HG03565 (cell line): ENCODE results near the gene AKR1C8.
"Not testable (repeated sequence)": the region's sequence is repeated elsewhere in the genome, so short reads cannot be mapped to it uniquely, and the experiment has no call there.

ENCODE experiments used
- ATAC-seq: cut with Tn5 transposase; IDR thresholded peaks from one replicate; pipeline ENCODE4 v1.9.1; 2021; ENCODE audit warnings: mild to moderate bottlenecking, moderate library complexity; ENCODE audit not compliant: unreplicated experiment

Gene AKR1C8

DNA sequence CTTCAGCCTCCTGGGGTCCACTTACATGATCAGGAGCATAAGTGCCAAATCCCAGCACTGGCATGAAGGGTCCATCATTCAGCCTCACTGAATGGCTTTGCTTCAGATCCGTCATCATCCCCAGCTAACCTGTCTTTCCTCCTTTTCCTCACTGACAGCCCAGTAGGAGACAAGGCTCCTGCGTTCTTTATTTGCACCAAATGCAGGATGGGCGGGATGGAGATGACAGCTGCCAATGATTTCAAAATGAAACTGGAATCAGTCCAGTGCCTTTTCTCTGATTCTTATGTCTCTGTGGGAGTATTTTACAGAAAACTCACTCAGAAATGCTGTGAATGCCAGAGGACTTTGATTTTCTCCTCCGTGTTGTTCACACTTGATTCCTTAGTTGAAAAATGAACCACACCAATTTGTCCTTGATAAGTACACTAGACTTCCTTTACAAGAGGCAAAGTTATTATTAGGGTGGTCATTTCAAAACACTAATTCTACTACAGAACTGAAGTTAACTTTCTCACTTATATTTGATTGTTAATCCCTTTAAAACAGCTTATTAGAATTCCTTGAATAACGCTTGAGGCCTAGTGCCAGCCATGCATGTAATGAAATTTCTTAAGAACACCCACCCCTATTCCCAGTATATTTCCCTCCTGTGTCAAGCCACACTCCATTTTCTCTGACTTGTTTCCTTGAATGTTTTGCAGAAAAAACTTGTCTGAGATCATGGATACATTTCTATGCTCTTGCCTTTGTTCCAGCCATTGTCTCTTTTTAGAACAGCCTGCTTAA, at the start of gene AKR1C8:
Gene AKR1C8, minus strand, starts transcription at position 164 of the 789 bp plus-strand sequence. Its CDS starts 46 bp downstream, at position 118.
- no peak for ATAC-seq

DNA sequence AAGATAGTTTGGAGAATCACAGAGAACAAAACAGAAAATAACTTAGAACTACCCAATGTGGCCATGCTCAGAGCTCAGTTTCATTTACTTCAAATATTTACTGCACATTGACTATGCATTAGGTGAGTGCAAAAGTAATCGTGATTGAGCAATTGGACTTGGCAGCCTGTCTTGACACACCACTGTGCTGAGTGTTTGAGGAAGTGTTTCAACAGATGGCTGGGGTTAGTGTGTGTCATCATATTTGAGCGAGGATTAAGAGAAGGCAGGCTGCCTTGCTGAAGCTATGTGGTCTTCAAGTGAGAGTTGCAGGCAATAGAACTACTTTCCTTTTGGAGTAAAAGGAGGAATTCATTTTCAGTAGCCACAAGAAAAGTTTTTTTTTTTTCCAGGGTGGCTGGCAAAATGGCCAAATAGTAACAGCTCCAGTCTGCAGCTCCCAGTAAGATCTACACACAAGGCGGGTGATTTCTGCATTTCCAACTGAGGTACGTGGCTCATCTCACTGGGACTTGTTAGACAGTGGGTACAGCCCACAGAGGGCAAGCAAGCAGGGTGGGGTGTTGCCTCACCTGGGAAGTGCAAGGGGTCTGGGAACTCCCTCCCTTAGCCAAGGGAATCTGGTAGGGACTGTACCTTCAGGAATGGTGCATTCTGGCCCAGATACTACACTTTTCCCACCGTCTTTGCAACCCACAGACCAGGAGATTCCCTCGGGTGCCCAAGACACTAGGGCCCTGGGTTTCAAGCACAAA, 49.3 kb upstream of the AKR1C8 start:
- no peak for ATAC-seq

- ATAC-seq = no peak
Observed at GRCh38 chr10:5233324-5233723, 48.4 kb upstream of the AKR1C8 start.

DNA sequence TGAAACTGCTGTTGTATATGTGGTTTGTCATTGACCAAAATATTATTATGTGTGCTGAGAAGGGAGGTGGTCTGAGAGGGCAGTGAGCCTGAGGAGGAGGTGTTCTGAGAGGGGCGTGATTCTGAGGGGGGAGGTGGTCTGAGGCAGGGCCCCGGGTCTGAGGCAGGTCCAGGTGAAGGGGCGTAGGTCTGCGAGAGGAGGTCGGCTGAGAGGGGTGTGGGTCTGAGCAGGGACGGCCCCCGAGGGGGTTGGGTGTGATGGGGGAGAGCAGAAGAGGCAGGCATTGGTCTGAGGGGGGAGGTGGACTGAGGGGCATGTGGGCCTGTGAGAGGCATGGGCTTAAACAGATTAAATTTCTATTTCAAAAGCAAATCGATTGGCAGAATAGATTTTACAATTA, 44.1 kb upstream of the AKR1C8 start:
- no peak for ATAC-seq

DNA sequence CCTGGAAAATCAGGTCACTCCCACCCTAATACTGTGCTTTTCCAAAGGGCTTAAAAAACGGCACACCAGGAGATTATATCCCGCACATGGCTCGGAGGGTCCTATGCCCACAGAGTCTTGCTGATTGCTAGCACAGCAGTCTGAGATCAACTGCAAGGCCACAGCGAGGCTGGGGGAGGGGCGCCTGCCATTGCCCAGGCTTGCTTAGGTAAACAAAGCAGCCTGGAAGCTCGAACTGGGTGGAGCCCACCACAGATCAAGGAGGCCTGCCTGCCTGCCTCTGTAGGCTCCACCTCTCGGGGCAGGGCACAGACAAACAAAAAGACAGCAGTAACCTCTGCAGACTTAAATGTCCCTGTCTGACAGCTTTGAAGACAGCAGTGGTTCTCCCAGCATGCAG, 38.0 kb upstream of the AKR1C8 start:
- ATAC-seq = not testable (repeated sequence)

DNA sequence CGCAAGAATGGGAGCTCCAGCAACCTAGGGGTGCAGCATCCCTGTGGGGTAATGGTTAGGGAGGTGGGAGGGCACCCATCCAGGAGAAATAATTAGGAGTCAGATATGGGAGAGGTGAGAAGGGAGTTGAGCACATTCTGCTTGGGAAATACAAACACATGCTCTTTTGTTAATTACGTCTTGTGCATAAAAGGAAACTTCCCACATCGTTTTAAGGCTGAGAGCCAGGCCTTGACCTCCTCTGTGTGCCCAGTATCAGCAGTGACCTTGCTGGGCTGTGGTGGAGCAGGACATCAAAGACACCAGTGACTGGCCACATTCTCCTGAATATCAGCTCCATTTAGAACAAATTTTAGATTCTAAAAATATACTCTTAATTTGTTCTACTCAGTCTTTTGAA, 34.3 kb upstream of the AKR1C8 start:
- ATAC-seq = no peak

DNA sequence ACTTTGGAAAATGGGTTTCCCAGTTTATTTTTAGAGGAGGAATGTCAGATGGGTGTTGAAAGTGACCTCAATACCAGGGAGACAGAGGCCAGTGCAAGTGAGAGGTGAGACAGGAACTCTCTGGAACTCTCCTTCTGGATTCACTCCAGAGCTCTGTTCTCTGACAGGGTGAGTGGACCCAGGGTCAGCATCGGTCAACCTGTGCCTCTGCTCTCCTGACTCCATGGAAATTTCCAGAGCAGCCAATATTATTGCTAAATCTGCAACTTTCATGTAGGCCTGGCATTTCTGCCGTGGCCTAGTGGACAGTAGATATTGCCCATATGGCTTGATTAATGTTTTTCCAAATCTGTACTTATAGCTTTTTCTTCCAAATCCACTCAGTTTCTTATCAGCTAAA, 31.9 kb upstream of the AKR1C8 start:
- ATAC-seq = no peak

DNA sequence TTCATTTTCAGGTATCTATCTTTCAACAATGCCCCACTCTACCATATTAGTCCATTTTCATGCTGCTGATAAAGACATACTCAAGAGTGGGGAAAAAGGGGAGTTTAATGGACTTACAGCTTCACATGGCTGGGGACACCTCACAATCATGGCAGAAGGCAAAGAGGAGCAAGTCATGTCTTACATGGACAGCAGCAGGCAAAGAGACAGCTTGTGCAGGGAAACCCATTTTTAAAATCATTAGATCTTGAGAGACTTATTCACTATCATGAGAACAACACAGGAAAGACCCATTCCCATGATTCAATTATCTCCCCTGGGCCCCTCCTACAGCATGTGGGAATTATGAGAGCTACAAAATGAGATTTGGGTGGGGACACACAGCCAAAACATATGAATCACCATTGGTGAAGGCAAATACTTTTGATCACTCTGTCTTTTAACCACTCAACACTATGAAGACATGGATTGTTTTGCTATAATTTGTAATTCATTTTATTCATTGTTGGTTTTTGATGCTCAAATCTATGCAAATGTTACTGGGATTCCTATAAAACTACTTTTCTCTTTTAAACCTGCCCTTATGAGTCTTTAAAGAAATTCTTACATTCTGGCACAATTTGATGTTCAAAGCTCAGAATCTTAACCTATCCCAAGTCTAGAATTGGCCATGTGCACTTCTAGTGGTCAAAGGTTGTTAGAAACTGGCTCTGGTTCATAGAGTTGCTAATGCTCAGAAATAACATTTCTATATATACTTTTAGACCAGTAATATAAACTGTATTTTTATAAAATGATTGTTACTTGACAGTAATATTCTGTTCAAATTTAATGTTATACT, 27.0 kb upstream of the AKR1C8 start:
- ATAC-seq = no peak

DNA sequence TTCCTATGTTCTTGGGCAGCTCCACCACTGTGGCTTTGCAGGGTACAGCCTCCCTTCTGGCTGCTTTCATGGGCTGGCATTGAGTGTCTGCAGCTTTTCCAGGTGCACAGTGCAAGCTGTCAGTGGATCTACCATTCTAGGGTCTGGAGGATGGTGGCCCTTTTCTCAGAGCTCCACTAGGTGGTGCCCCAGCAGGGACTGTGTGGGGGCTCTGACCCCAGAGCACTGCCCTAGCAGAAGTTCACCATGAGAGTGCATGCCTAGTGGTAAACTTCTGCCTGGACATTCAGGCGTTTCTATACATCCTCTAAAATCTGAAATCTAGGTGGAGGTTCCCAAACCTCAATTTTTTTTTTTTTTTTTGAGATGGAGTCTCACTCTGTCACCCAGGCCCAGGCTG, 25.3 kb upstream of the AKR1C8 start:
- ATAC-seq = not testable (repeated sequence)

- not testable (repeated sequence) for ATAC-seq
Observed at GRCh38 chr10:5209776-5210175, 24.8 kb upstream of the AKR1C8 start.

DNA sequence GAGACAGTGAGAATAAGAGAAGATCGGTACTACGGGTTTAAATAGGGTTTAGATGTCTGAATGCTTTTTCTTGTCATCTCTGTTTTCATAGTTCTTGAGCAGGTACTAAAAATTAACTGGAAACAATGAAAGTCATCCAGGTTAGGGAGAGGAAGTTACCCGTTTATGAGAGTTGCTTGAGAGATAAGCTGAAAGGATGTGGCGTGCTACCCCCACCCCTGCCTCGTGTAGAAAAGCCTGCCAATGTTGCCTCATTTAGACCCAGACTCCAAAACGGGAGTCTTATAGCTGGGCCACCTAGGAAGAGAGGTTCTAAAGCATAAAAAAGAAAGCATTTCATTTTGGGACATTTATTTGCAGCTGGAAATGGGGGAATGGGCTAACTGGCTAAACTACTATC, 21.8 kb upstream of the AKR1C8 start:
- no peak for ATAC-seq

DNA sequence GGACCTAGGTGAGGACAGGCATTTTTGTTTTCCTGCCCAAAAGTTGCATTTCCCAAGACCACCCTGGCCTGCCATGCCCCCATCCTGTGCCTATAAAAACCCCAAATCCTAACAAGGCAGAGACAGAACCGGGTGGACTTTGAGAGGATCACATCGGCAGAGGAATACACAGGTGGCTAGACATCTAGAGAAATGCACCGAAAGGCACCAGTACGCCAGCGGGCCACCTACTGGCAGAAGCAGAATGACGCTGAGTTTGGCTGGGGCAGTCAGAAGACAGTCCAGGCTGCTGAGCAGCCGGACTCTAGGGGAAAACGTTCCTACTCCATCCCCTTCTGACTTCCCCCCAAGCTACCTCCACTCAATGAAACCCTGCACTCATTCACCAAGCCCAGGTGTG, 14.4 kb upstream of the AKR1C8 start:
- ATAC-seq = no peak

GRCh38 chr10:5198386-5198785, 13.4 kb upstream of the AKR1C8 start:
- ATAC-seq = no peak

DNA sequence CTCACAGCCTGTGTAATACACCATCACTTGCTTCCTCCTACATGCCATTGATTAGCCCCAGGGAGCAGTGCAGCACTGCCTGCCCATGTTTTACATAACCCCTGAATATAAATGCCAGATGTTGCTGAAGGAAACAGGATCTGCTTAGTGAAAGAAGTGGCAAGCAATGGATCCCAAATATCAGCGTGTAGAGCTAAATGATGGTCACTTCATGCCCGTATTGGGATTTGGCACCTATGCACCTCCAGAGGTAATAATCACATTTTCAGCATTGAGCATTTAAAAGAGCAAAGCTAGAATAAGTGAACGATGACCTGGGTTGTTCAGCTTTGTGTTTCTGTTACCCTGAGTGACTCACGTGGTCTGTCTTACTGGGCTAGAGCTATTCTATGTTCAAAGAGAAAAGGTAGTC, 11.8 kb upstream of the AKR1C8 start, which contains the start of gene AKR1C4:
Gene AKR1C4, plus strand, starts transcription at position 136 of the 412 bp plus-strand sequence. Its CDS starts 31 bp downstream, at position 167.
- no peak for ATAC-seq

- no peak for ATAC-seq
Observed at GRCh38 chr10:5195727-5196374, 10.9 kb upstream of the AKR1C8 start.

- ATAC-seq = no peak
Observed at GRCh38 chr10:5194431-5194830, 9.5 kb upstream of the AKR1C8 start.

DNA sequence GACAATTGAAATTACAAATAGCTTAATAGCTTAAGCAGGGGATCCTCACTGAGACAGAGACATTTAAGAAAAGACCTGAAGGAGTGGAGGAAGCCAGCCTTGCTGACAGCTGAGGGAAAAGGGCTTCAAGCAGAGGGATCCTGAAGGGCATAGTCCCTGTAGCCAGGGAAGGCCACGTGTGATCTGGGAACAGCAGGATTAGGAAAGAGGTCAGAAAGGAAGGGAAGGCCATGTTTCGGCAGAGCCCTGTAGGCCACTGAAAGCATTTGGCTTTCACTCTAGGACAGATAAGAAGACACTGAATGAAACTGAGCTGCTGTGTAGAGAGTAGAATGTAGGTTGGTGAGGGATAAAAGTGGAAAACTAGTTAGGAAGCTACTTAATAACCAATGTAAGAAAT, 3.4 kb upstream of the AKR1C8 start:
- no peak for ATAC-seq

- no peak for ATAC-seq
Observed at GRCh38 chr10:5187867-5188266, 2.9 kb upstream of the AKR1C8 start.

- ATAC-seq = no peak
Observed at GRCh38 chr10:5183923-5184322, 1.0 kb downstream of the AKR1C8 start.

DNA sequence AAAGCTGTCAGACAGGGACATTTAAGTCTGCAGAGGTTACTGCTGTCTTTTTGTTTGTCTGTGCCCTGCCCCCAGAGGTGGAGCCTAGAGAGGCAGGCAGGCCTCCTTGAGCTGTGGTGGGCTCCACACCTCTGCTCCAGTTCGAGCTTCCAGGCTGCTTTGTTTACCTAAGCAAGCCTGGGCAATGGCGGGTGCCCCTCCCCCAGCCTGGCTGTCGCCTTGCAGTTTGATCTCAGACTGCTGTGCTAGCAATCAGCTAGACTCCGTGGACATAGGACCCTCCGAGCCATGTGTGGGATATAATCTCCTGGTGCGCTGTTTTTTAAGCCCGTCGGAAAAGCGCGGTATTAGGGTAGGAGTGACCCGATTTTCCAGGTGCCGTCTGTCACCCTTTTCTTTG, 4.4 kb downstream of the AKR1C8 start:
- not testable (repeated sequence) for ATAC-seq

GRCh38 chr10:5175581-5175980, 9.4 kb downstream of the AKR1C8 start:
- ATAC-seq = not testable (repeated sequence)
